H9 (cell line): Measurements from ENCODE around the gene BRF1. TPM values are rescaled to one million over a fixed set of nuclear protein-coding genes. Genes with fewer than 3 reads are reported as not detected.

ENCODE experiments used
- DNase-seq: peaks from one replicate; pipeline ENCODE4 v3.0.0-alpha.2; 2017
- H2AFZ ChIP-seq: one replicate; pipeline ENCODE4 v1.6.1; 2013; ENCODE audit warnings: mild to moderate bottlenecking, low read length, control low read depth, moderate library complexity
- H2AK5ac ChIP-seq: 2 replicates; pipeline ENCODE4 v1.6.1; 2013; ENCODE audit warnings: low read length, control low read depth, mixed read lengths; ENCODE audit not compliant: insufficient read length
- H2BK120ac ChIP-seq: one replicate; pipeline ENCODE4 v1.6.1; 2013; ENCODE audit warnings: low read depth, mild to moderate bottlenecking, low read length, control low read depth, inconsistent platforms; ENCODE audit not compliant: poor library complexity, severe bottlenecking
- H2BK12ac ChIP-seq: 2 replicates; pipeline ENCODE4 v1.6.1; 2013; ENCODE audit warnings: low read length, control low read depth, mixed read lengths, low read depth; ENCODE audit not compliant: insufficient read length
- H2BK15ac ChIP-seq: 2 replicates; pipeline ENCODE4 v1.6.1; 2013; ENCODE audit warnings: low read depth, low read length, control low read depth
- H2BK20ac ChIP-seq: one replicate; pipeline ENCODE4 v1.6.1; 2013; ENCODE audit warnings: low read depth, mild to moderate bottlenecking, low read length, control low read depth, inconsistent platforms; ENCODE audit not compliant: poor library complexity, severe bottlenecking
- H2BK5ac ChIP-seq: 2 replicates; pipeline ENCODE4 v1.6.1; 2013; ENCODE audit warnings: low read length, control low read depth, mixed read lengths; ENCODE audit not compliant: insufficient read length
- H3K14ac ChIP-seq: 2 replicates; pipeline ENCODE4 v1.6.1; 2013; ENCODE audit warnings: low read length, control low read depth; ENCODE audit not compliant: insufficient read depth
- H3K18ac ChIP-seq: 2 replicates; pipeline ENCODE4 v1.6.1; 2013; ENCODE audit warnings: low read depth, mild to moderate bottlenecking, mixed read lengths, low read length, control low read depth; ENCODE audit not compliant: insufficient read length
- H3K23ac ChIP-seq: 2 replicates; pipeline ENCODE4 v1.6.1; 2013; ENCODE audit warnings: low read length, control low read depth, mixed read lengths, low read depth; ENCODE audit not compliant: insufficient read length
- H3K23me2 ChIP-seq: 2 replicates; pipeline ENCODE4 v1.6.1; 2013; ENCODE audit warnings: low read depth, mild to moderate bottlenecking, mixed read lengths, low read length, control low read depth; ENCODE audit not compliant: insufficient read length, poor library complexity, severe bottlenecking
- H3K27ac ChIP-seq: 2 replicates; pipeline ENCODE4 v1.5.1; 2013; ENCODE audit warnings: low read length, control low read depth, mixed read lengths, low read depth; ENCODE audit not compliant: insufficient read length
- H3K27me3 ChIP-seq: 2 replicates; pipeline ENCODE4 v1.6.1; 2013; ENCODE audit warnings: low read length, control low read depth, inconsistent platforms; ENCODE audit not compliant: insufficient read depth
- H3K4ac ChIP-seq: 2 replicates; pipeline ENCODE4 v1.6.1; 2013; ENCODE audit warnings: low read depth, mild to moderate bottlenecking, control low read depth, inconsistent platforms, low read length, moderate library complexity
- H3K4me1 ChIP-seq: 2 replicates; pipeline ENCODE4 v1.6.1; 2013; ENCODE audit warnings: low read length, control low read depth, inconsistent platforms; ENCODE audit not compliant: insufficient read depth
- H3K4me2 ChIP-seq: 2 replicates; pipeline ENCODE4 v1.6.1; 2013; ENCODE audit warnings: low read length, control low read depth, mixed read lengths; ENCODE audit not compliant: insufficient read length, insufficient read depth
- H3K56ac ChIP-seq: 2 replicates; pipeline ENCODE4 v1.6.1; 2013; ENCODE audit warnings: low read depth, mild to moderate bottlenecking, mixed read lengths, low read length, control low read depth; ENCODE audit not compliant: insufficient read length
- H3K79me1 ChIP-seq: 2 replicates; pipeline ENCODE4 v1.6.1; 2013; ENCODE audit warnings: low read depth, mild to moderate bottlenecking, moderate library complexity, low read length, control low read depth, inconsistent platforms; ENCODE audit not compliant: insufficient read depth, poor library complexity, severe bottlenecking
- H3K79me2 ChIP-seq: 2 replicates; pipeline ENCODE4 v1.6.1; 2013; ENCODE audit warnings: low read length, control low read depth, inconsistent platforms; ENCODE audit not compliant: insufficient read depth
- H3K9ac ChIP-seq: 2 replicates; pipeline ENCODE4 v1.6.1; 2013; ENCODE audit warnings: low read length, control low read depth, mixed read lengths; ENCODE audit not compliant: insufficient read length; ENCODE audit errors: extremely low read depth
- H3K9me3 ChIP-seq: one replicate; pipeline ENCODE4 v1.6.1; 2013; ENCODE audit warnings: low read depth, low read length, inconsistent platforms; ENCODE audit not compliant: control insufficient read depth
- H3T11ph ChIP-seq: one replicate; pipeline ENCODE4 v1.6.1; 2013; ENCODE audit warnings: mild to moderate bottlenecking, low read length, control low read depth, inconsistent platforms
- H4K20me1 ChIP-seq: one replicate; pipeline ENCODE4 v1.6.1; 2013; ENCODE audit not compliant: control insufficient read depth, insufficient read length, insufficient read depth
- H4K5ac ChIP-seq: 2 replicates; pipeline ENCODE4 v1.6.1; 2013; ENCODE audit warnings: low read depth, mild to moderate bottlenecking, mixed read lengths, low read length, control low read depth; ENCODE audit not compliant: insufficient read length
- H4K8ac ChIP-seq: replicated peaks from 2 replicates; pipeline ENCODE4 v1.6.1; 2013; ENCODE audit warnings: low read length, control low read depth, mixed read lengths, low read depth; ENCODE audit not compliant: insufficient read length
- H4K91ac ChIP-seq: 2 replicates; pipeline ENCODE4 v1.6.1; 2013; ENCODE audit warnings: low read depth, mild to moderate bottlenecking, moderate library complexity, mixed read lengths, low read length, control low read depth; ENCODE audit not compliant: insufficient read length
- H3K27ac Mint-ChIP-seq, 3 experiments: 2 replicates in 2 of 3; 3 replicates in 1 of 3; pipeline ENCODE4 v1.8.0; 2020 to 2021; ENCODE audit warnings: mixed read lengths in 3 of 3, mild to moderate bottlenecking in 1 of 3, moderate library complexity in 1 of 3
- H3K27me3 Mint-ChIP-seq: 2 replicates; pipeline ENCODE4 v1.8.0; 2021; ENCODE audit warnings: low read depth, mild to moderate bottlenecking, moderate library complexity, mixed read lengths
- H3K36me3 Mint-ChIP-seq, 3 experiments: 2 replicates in 2 of 3; 3 replicates in 1 of 3; pipeline ENCODE4 v1.8.0; 2020 to 2021; ENCODE audit warnings: low read depth in 3 of 3, mixed read lengths in 3 of 3; ENCODE audit not compliant: insufficient read depth in 1 of 3
- H3K4me1 Mint-ChIP-seq, 2 experiments: 2 replicates each; pipeline ENCODE4 v1.8.0; 2020; ENCODE audit warnings: mixed read lengths in 2 of 2
- H3K4me3 Mint-ChIP-seq, 2 experiments: 2 replicates in 1 of 2; 3 replicates in 1 of 2; pipeline ENCODE4 v1.8.0; 2020 to 2021; ENCODE audit warnings: mild to moderate bottlenecking in 2 of 2, mixed read lengths in 2 of 2, moderate library complexity in 1 of 2
- H3K9me3 Mint-ChIP-seq, 2 experiments: 2 replicates in 1 of 2; 3 replicates in 1 of 2; pipeline ENCODE4 v1.8.0; 2020; ENCODE audit warnings: mild to moderate bottlenecking in 2 of 2, mixed read lengths in 2 of 2, moderate library complexity in 1 of 2
- CTCF ChIP-seq: fragments of 200-600 bp; sonication (generic); conservative IDR thresholded peaks from 3 replicates; pipeline ENCODE4 v1.8.0; 2021; ENCODE audit warnings: antibody characterized with exemption, mild to moderate bottlenecking
- WGBS: extraction: QIAGEN DNeasy Blood & Tissue Kit; methylation state at CpG from one replicate; pipeline ENCODE4 v1.1.7; 2013; ENCODE audit warnings: missing lambda C conversion rate, low lambda C conversion rate, mixed read lengths; ENCODE audit not compliant: insufficient read length; ENCODE audit errors: extremely low coverage; 5-methylcytosine and 5-hydroxymethylcytosine counted together
- total RNA-seq: library from RNA; stranded (reverse); gene quantifications from 2 replicates; pipeline ENCODE4 v1.2.1, GENCODE V29; 2021

The BRF1 gene
- total RNA-seq, 1 experiment from 2014 or later = 28.3 TPM

GRCh38 chr14:105305791-105306190 lies 5.0 kb upstream of the BRF1 start:
- Histone ChIP-seq H3K9me3 (no peaks in the 10 kb centered on the region), H2AK5ac (no peak overlapping the region), H4K20me1 (no peaks in the 10 kb centered on the region), H3K9ac (no peak overlapping the region), H2AFZ (no peak overlapping the region), H4K8ac (no peak overlapping the region), H3K23me2 (peaks cover 3% of the 10 kb centered on the region), H4K5ac (no peak overlapping the region), H3K4ac (no peak overlapping the region), H3K79me1 (no peaks in the 10 kb centered on the region), H3K23ac (no peak overlapping the region), H2BK12ac (no peak overlapping the region), H3K4me2 (no peak overlapping the region), H3K18ac (no peak overlapping the region), H3T11ph (no peak overlapping the region), H2BK20ac (no peak overlapping the region), H3K27me3 (no peaks in the 10 kb centered on the region), H3K14ac (no peak overlapping the region; the same call in 1 of the 2 replicates), H3K79me2 (no peaks in the 10 kb centered on the region), H2BK120ac (no peak overlapping the region), H4K91ac (no peak overlapping the region), H3K56ac (no peak overlapping the region), H2BK15ac (no peak overlapping the region), H3K27ac (no peak overlapping the region), H2BK5ac (no peak overlapping the region), H3K4me1 (no peaks in the 10 kb centered on the region; the same call in 1 of the 2 replicates)
- Mint-ChIP-seq H3K27ac (no peak overlapping the region), H3K4me1 (peaks cover 14 to 21% of the 10 kb centered on the region in 2 experiments), H3K27me3 (peaks cover 32% of the 10 kb centered on the region), H3K4me3 (no peak overlapping the region), H3K9me3 (no peaks in the 10 kb centered on the region), H3K36me3 (no peaks in the 10 kb centered on the region)
- DNase-seq = peak; percentile 25
- TF ChIP-seq CTCF = no peak
- WGBS = no CpG with 5 or more reads among the region's 9 CpGs
